DMS153 treated with DMSO at 0.1 percent for 48 hours (cell line): Measurements from ENCODE around the gene EFCAB7.
A peak's percentile ranks its signal among the peaks of the same experiment; 100 is the strongest.

Experiments used
- DNase-seq: peaks from one replicate; lab custom pipeline; 2025; ENCODE audit not compliant: unreplicated experiment; lab: John Stamatoyannopoulos, UW

Gene EFCAB7

GRCh38 chr1:63602629-63603028, 79.3 kb downstream of the EFCAB7 start:
- DNase-seq: no peak

- no peak for DNase-seq
These were observed 80.5 kb downstream of the EFCAB7 start for GRCh38 chr1:63603810-63604209.

- no peak for DNase-seq
These were observed 84.0 kb downstream of the EFCAB7 start for GRCh38 chr1:63607322-63607721.

- no peak for DNase-seq
These were observed 87.9 kb downstream of the EFCAB7 start for GRCh38 chr1:63611231-63611630.

GRCh38 chr1:63612564-63612963, 89.2 kb downstream of the EFCAB7 start:
- no peak for DNase-seq

- DNase-seq: no peak
These were observed 89.6 kb downstream of the EFCAB7 start for GRCh38 chr1:63612971-63613370.

GRCh38 chr1:63615768-63616420, 92.6 kb downstream of the EFCAB7 start:
- DNase-seq: peak; percentile 37

- DNase-seq: no peak
These were observed 94.1 kb downstream of the EFCAB7 start for GRCh38 chr1:63617450-63617849.

- no peak for DNase-seq
These were observed 94.7 kb downstream of the EFCAB7 start for GRCh38 chr1:63618011-63618410.

- DNase-seq: no peak
These were observed 96.2 kb downstream of the EFCAB7 start for GRCh38 chr1:63619558-63619957.

GRCh38 chr1:63620671-63621070, 97.3 kb downstream of the EFCAB7 start:
- no peak for DNase-seq

GRCh38 chr1:63621075-63621474, 97.8 kb downstream of the EFCAB7 start:
- DNase-seq: no peak

GRCh38 chr1:63621698-63622097, 98.4 kb downstream of the EFCAB7 start:
- no peak for DNase-seq
